H1 (cell line): ENCODE data around the gene CNRIP1. TPM values are rescaled to one million over a fixed set of nuclear protein-coding genes. Genes with fewer than 3 reads are reported as not detected.

Source experiments
- CTCF ChIA-PET: fragments of 300-600 bp; sonication (Branson Sonifier 250); formaldehyde crosslinking; loops from one replicate; lab custom pipeline; 2021; ENCODE audit not compliant: partially characterized antibody; lab: Charles Lee
- POLR2A ChIA-PET: fragments of 300-600 bp; sonication (Branson Sonifier 250); formaldehyde crosslinking; loops from one replicate; lab custom pipeline; 2021; ENCODE audit warnings: inconsistent platforms; ENCODE audit not compliant: partially characterized antibody; lab: Charles Lee
- DNase-seq, 2 experiments: peaks; one replicate each; pipeline versions ENCODE4 v3.0.0 to v3.0.0-alpha.2; 2010 to 2022; ENCODE audit warnings: low spot score in 2 of 2, low read depth in 1 of 2, mixed read lengths in 1 of 2
- FAIRE-seq: peaks from 2 replicates; lab custom pipeline; 2011; peaks lifted over from hg19 to GRCh38; lab: Jason Lieb, UNC
- H2AFZ ChIP-seq: 2 replicates; pipeline ENCODE4 v1.8.1; 2012; ENCODE audit warnings: low read length, inconsistent platforms
- H2AK5ac ChIP-seq: 2 replicates; pipeline ENCODE4 v1.6.1; 2013; ENCODE audit warnings: low read depth, low read length
- H2BK120ac ChIP-seq: replicated peaks from 2 replicates; pipeline ENCODE3; 2013; ENCODE audit warnings: low read depth, low read length, inconsistent platforms
- H2BK12ac ChIP-seq: 2 replicates; pipeline ENCODE4 v1.6.1; 2013; ENCODE audit warnings: low read depth, low read length
- H2BK15ac ChIP-seq: 2 replicates; pipeline ENCODE4 v1.6.1; 2013; ENCODE audit warnings: low read length
- H2BK20ac ChIP-seq: 2 replicates; pipeline ENCODE4 v1.6.1; 2013; ENCODE audit warnings: low read length
- H2BK5ac ChIP-seq: 2 replicates; pipeline ENCODE4 v1.6.1; 2013; ENCODE audit warnings: low read depth, low read length
- H3K14ac ChIP-seq: 2 replicates; pipeline ENCODE4 v1.6.1; 2013; ENCODE audit warnings: inconsistent platforms; ENCODE audit not compliant: insufficient read length
- H3K18ac ChIP-seq: 2 replicates; pipeline ENCODE4 v1.6.1; 2013; ENCODE audit warnings: low read length; ENCODE audit errors: extremely low read depth
- H3K23ac ChIP-seq: 2 replicates; pipeline ENCODE4 v1.6.1; 2013; ENCODE audit warnings: inconsistent platforms; ENCODE audit not compliant: insufficient read length
- H3K23me2 ChIP-seq: 2 replicates; pipeline ENCODE4 v1.6.1; 2013; ENCODE audit warnings: low read depth, low read length
- H3K27ac ChIP-seq: 2 replicates; pipeline ENCODE4 v1.6.1; 2011; ENCODE audit warnings: low read depth, low read length, inconsistent platforms
- H3K27me3 ChIP-seq, 4 experiments: replicated peaks in 1 of 4; 1 replicate in 1 of 4; 2 replicates in 3 of 4; pipeline versions ENCODE4 v1.6.1 to v1.8.1; 2011 to 2013; ENCODE audit warnings: low read length in 3 of 4, mild to moderate bottlenecking in 3 of 4, inconsistent platforms in 2 of 4, mixed read lengths in 2 of 4, moderate library complexity in 1 of 4; ENCODE audit not compliant: control insufficient read depth in 3 of 4, insufficient read depth in 3 of 4; ENCODE audit errors: extremely low read depth in 1 of 4
- H3K36me3 ChIP-seq, 4 experiments: 2 replicates each; pipeline versions ENCODE4 v1.6.1 to v1.8.1; 2011 to 2013; ENCODE audit warnings: mild to moderate bottlenecking in 4 of 4, low read length in 3 of 4, moderate library complexity in 2 of 4, control low read depth in 1 of 4, inconsistent platforms in 1 of 4; ENCODE audit not compliant: insufficient read depth in 4 of 4, control insufficient read depth in 2 of 4
- H3K4ac ChIP-seq: replicated peaks from 2 replicates; pipeline ENCODE3; 2013; ENCODE audit warnings: low read length, low read depth, mixed read lengths, inconsistent platforms; ENCODE audit not compliant: insufficient read length
- H3K4me1 ChIP-seq, 4 experiments: replicated peaks in 1 of 4; 1 replicate in 1 of 4; 2 replicates in 3 of 4; pipeline versions ENCODE4 v1.6.1 to v1.8.1; 2011 to 2013; ENCODE audit warnings: low read length in 3 of 4, inconsistent platforms in 2 of 4, mixed read lengths in 1 of 4; ENCODE audit not compliant: insufficient read depth in 4 of 4, control insufficient read depth in 3 of 4
- H3K4me2 ChIP-seq, 2 experiments: 2 replicates each; pipeline versions ENCODE4 v1.6.1 to v1.8.1; 2011 to 2013; ENCODE audit warnings: low read depth in 2 of 2, low read length in 2 of 2, control low read depth in 1 of 2, inconsistent platforms in 1 of 2, mild to moderate bottlenecking in 1 of 2; ENCODE audit not compliant: insufficient read depth in 1 of 2
- H3K4me3 ChIP-seq, 4 experiments: fragments of 200-600, 300-600 bp in 1 of 4; sonication (generic), shearing (Covaris generic), sonication (Bioruptor Twin) in 1 of 4; 2 replicates each; pipeline versions ENCODE4 v1.5.1 to v1.8.1; 2011 to 2016; ENCODE audit warnings: low read length in 4 of 4, low read depth in 3 of 4, control low read depth in 2 of 4, inconsistent platforms in 2 of 4, mild to moderate bottlenecking in 2 of 4, mixed read lengths in 1 of 4, moderate library complexity in 1 of 4; ENCODE audit not compliant: insufficient read depth in 2 of 4; ENCODE audit errors: extremely low read depth in 1 of 4
- H3K56ac ChIP-seq: replicated peaks from 2 replicates; pipeline ENCODE3; 2013; ENCODE audit warnings: low read depth, mild to moderate bottlenecking, mixed read lengths, low read length, inconsistent platforms; ENCODE audit not compliant: insufficient read length
- H3K79me1 ChIP-seq: 2 replicates; pipeline ENCODE4 v1.6.1; 2013; ENCODE audit warnings: low read depth, low read length, control low read depth
- H3K79me2 ChIP-seq, 2 experiments: 2 replicates each; pipeline versions ENCODE4 v1.6.1 to v1.8.1; 2012 to 2013; ENCODE audit warnings: low read length in 2 of 2, mild to moderate bottlenecking in 2 of 2, inconsistent platforms in 1 of 2; ENCODE audit not compliant: insufficient read depth in 2 of 2, control insufficient read depth in 1 of 2
- H3K9ac ChIP-seq, 4 experiments: replicated peaks in 1 of 4; 1 replicate in 1 of 4; 2 replicates in 3 of 4; pipeline versions ENCODE4 v1.6.1 to v1.8.1; 2011 to 2013; ENCODE audit warnings: low read depth in 3 of 4, low read length in 3 of 4, control low read depth in 2 of 4, mild to moderate bottlenecking in 2 of 4, moderate library complexity in 2 of 4, inconsistent platforms in 1 of 4; ENCODE audit errors: extremely low read depth in 1 of 4
- H3K9me3 ChIP-seq, 2 experiments: 2 replicates each; pipeline versions ENCODE4 v1.6.1 to v1.8.1; 2012 to 2013; ENCODE audit warnings: mild to moderate bottlenecking in 2 of 2, moderate library complexity in 2 of 2, control low read depth in 1 of 2, inconsistent platforms in 1 of 2, low read depth in 1 of 2, low read length in 1 of 2, mixed read lengths in 1 of 2; ENCODE audit not compliant: insufficient read depth in 2 of 2
- H4K20me1 ChIP-seq, 2 experiments: replicated peaks in 1 of 2; 2 replicates each; pipeline versions ENCODE3 to v1.8.1; 2011 to 2013; ENCODE audit warnings: inconsistent platforms in 2 of 2, low read length in 2 of 2, mild to moderate bottlenecking in 1 of 2; ENCODE audit not compliant: insufficient read depth in 2 of 2, control insufficient read depth in 1 of 2
- H4K5ac ChIP-seq: 2 replicates; pipeline ENCODE4 v1.6.1; 2013; ENCODE audit warnings: low read length, low read depth, mixed read lengths, inconsistent platforms; ENCODE audit not compliant: insufficient read length
- H4K8ac ChIP-seq: 2 replicates; pipeline ENCODE4 v1.8.0; 2013; ENCODE audit warnings: mild to moderate bottlenecking, moderate library complexity, low read length, inconsistent platforms; ENCODE audit not compliant: insufficient read depth; ENCODE audit errors: extremely low read depth
- H4K91ac ChIP-seq: replicated peaks from 2 replicates; pipeline ENCODE3; 2013; ENCODE audit warnings: low read length, mixed read lengths, inconsistent platforms; ENCODE audit not compliant: insufficient read length
- EZH2 ChIP-seq: fragments of 200-600 bp; sonication (generic); IDR thresholded peaks from 2 replicates; pipeline ENCODE4 v1.7.1; 2012; ENCODE audit warnings: low read depth, mild to moderate bottlenecking, moderate library complexity, low read length, inconsistent platforms; ENCODE audit not compliant: severe bottlenecking
- YY1 ChIP-seq: IDR thresholded peaks from 2 replicates; pipeline ENCODE4 v1.6.1; 2011; ENCODE audit warnings: low read depth, mild to moderate bottlenecking, low read length
- ZNF274 ChIP-seq: IDR thresholded peaks from 2 replicates; pipeline ENCODE4 v1.7.0; 2012; ENCODE audit warnings: low read length, borderline replicate concordance; ENCODE audit errors: extremely low read depth
- WGBS, 2 experiments: shearing (Covaris generic) in 1 of 2; methylation state at CpG; one replicate each; pipeline versions ENCODE4 v1.1.6 to v1.1.7; 2013 to 2015; ENCODE audit warnings: low lambda C conversion rate in 2 of 2, mixed read lengths in 2 of 2, inconsistent platforms in 1 of 2, low coverage in 1 of 2, missing lambda C conversion rate in 1 of 2; ENCODE audit not compliant: insufficient replicate concordance in 2 of 2, insufficient coverage in 1 of 2, insufficient read length in 1 of 2; ENCODE audit errors: extremely low coverage in 1 of 2, missing lambda C conversion rate in 1 of 2; 5-methylcytosine and 5-hydroxymethylcytosine counted together
- polyA plus RNA-seq, 7 experiments: library from polyadenylated mRNA; depleted of rRNA in 3 of 7; stranded (reverse) in 5 of 7; unstranded in 2 of 7; fragments of >200 nt in 5 of 7; fragments of 200-250 nt in 2 of 7; gene quantifications; 1 replicate in 5 of 7; 2 replicates in 1 of 7; 4 replicates in 1 of 7; pipeline versions ENCODE4 v1.2.1 to v1.2.3, GENCODE V29; 2011 to 2013; ENCODE audit warnings: missing spikeins in 2 of 7, mixed read lengths in 2 of 7
- total RNA-seq: library from RNA; stranded (reverse); fragmentation: NEBNext Ultra II Directional; extraction: Animal tissue kit (Norgen Biotek cat#: 25700); gene quantifications from 2 replicates; pipeline ENCODE4 v1.2.1, GENCODE V29; 2021
- TF ChIP-seq, protein P1 (sequence below): IDR thresholded peaks from 2 replicates; pipeline ENCODE4 v1.6.1; 2012; ENCODE audit warnings: low read length, inconsistent platforms

CNRIP1 gene
- total and polyA plus RNA-seq, 2 of the 8 experiments (the other 6 are each of a cell fraction or from before 2014, with no cell fraction given) = 4.6 to 7.0 TPM

DNA sequence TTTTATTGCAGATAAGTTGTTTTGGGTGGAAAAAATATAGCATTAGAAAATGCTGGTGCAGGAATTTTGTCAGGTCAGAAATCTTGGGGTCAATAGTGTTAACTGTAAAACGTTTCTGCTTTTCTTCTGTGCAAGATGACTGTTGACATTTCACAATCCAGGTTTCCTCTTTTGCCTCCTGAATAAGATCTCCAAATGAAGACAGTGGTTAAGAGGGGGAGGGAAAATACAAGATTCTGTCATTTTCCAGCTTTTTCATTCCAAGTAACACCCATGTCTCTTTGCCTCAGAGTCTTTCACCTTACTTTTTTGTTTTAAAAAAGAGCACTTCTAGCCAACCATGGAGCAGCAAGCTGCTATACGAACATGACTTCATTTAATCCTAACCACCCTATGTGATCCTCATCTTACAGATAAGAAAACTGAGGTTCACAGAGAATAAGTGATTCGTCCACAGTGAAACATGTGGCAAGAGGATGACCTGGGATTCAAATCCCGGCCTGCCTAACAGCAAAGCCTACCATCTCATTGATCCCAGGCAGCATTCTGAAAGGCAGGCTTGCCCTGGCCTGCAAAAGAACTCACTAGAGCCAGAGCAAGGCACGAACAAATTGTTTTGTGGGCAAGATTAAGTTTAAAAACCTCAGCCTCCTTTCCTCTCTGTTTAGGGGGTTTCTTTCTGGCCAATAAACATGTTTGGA lies 48.4 kb upstream of the CNRIP1 start:
- no peak overlapping the region for H3K9ac ChIP-seq
- no peak overlapping the region for H2AK5ac ChIP-seq
- H3K27ac ChIP-seq = no peak overlapping the region
- H2BK5ac ChIP-seq = no peak overlapping the region
- H3K18ac ChIP-seq = no peak overlapping the region
- TF ChIP-seq YY1 (no peak), ZNF274 (no peak), EZH2 (no peak)
- TF ChIP-seq, protein P1, sequence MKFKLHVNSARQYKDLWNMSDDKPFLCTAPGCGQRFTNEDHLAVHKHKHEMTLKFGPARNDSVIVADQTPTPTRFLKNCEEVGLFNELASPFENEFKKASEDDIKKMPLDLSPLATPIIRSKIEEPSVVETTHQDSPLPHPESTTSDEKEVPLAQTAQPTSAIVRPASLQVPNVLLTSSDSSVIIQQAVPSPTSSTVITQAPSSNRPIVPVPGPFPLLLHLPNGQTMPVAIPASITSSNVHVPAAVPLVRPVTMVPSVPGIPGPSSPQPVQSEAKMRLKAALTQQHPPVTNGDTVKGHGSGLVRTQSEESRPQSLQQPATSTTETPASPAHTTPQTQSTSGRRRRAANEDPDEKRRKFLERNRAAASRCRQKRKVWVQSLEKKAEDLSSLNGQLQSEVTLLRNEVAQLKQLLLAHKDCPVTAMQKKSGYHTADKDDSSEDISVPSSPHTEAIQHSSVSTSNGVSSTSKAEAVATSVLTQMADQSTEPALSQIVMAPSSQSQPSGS = no peak
- no peaks in the 10 kb centered on the region for H3K36me3 ChIP-seq
- CTCF ChIA-PET = no interaction called here
- H3K4ac ChIP-seq = no peak overlapping the region
- DNase-seq (no peak), FAIRE-seq (no peak)
- no peak overlapping the region for H4K91ac ChIP-seq
- no peaks in the 10 kb centered on the region for H3K23me2 ChIP-seq
- H3K79me1 ChIP-seq = no peaks in the 10 kb centered on the region
- H2BK120ac ChIP-seq = no peak overlapping the region
- no peak overlapping the region for H2BK20ac ChIP-seq
- H3K4me2 ChIP-seq = no peak overlapping the region
- H4K5ac ChIP-seq = no peak overlapping the region
- H3K23ac ChIP-seq = no peak overlapping the region
- 76% methylated on average over 5 of the region's 5 CpGs; no CpG with 5 or more reads in 1 of the 2 experiments for WGBS, 2 experiments
- POLR2A ChIA-PET = no interaction called here
- no peak overlapping the region for H4K8ac ChIP-seq
- H3K27me3 ChIP-seq = no peaks in the 10 kb centered on the region
- H2BK15ac ChIP-seq = no peak overlapping the region
- H3K56ac ChIP-seq = no peak overlapping the region
- H3K79me2 ChIP-seq = no peaks in the 10 kb centered on the region
- no peak overlapping the region for H2AFZ ChIP-seq
- no peaks in the 10 kb centered on the region for H4K20me1 ChIP-seq
- no peaks in the 10 kb centered on the region for H3K9me3 ChIP-seq
- H3K4me3 ChIP-seq = no peak overlapping the region
- no peak overlapping the region for H2BK12ac ChIP-seq
- H3K4me1 ChIP-seq = no peaks in the 10 kb centered on the region
- no peak overlapping the region for H3K14ac ChIP-seq
